ENCODE results near the gene ZNF292.

DNA sequence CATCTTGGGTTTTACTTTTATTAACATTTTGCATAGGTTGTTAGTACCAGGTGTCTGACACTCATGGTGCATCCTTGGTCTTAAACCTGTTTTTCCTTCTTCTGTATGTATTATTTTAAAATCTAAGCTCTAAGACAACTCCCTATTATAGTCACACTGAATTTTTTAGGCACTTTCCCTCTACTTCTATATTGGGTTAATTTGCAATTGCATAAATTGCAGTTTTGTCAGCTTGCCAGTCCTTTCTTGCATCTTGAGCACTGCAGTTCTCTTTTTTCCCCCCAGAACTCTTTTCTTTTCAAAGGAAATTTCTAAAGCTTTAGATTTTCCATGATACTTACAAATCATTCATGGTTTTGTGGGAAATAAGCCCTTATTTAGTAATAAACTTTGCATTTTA is 70.6 kb downstream of the ZNF292 start:
- TF ChIP-seq, protein P1, sequence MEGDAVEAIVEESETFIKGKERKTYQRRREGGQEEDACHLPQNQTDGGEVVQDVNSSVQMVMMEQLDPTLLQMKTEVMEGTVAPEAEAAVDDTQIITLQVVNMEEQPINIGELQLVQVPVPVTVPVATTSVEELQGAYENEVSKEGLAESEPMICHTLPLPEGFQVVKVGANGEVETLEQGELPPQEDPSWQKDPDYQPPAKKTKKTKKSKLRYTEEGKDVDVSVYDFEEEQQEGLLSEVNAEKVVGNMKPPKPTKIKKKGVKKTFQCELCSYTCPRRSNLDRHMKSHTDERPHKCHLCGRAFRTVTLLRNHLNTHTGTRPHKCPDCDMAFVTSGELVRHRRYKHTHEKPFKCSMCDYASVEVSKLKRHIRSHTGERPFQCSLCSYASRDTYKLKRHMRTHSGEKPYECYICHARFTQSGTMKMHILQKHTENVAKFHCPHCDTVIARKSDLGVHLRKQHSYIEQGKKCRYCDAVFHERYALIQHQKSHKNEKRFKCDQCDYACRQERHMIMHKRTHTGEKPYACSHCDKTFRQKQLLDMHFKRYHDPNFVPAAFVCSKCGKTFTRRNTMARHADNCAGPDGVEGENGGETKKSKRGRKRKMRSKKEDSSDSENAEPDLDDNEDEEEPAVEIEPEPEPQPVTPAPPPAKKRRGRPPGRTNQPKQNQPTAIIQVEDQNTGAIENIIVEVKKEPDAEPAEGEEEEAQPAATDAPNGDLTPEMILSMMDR (conservative IDR thresholded peaks at IDR 0.05), result no peak
- TF ChIP-seq EZH2 (IDR thresholded peaks at IDR 0.05; ENCODE audit: low read depth), result no peak

All from PC-9 (cell line).